Measurements from ENCODE around the gene SSBP3.

The SSBP3 gene

DNA sequence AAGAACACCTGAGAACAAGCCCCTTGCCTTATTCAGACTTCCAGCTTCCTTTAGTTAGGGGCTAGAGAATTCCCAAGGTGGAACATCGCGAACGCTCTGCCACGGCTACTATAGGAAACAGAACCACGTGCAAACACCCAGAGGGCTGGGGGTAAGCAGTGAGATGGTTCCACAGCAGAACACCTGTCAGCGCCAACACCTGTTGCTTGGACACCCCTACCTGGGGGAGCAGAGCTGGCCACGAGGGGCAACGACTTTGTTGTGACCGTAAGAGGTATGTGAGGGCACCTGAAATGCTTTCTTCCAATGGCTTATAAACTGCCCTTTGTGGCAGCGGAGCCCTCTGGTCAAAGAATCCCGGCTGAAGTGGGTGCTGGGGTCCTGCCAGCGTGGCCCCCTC lies 155.5 kb downstream of the SSBP3 start:
- Histone ChIP-seq H2AFZ (ENCODE audit: low read depth, low read length) (no peak overlapping the region), H3K4me2 (ENCODE audit: low read length, poor library complexity, severe bottlenecking) (no peak overlapping the region), H3K18ac (ENCODE audit: low read depth in 1 of 2, low read length in 2 of 2) (no peak overlapping the region), H3K27ac (ENCODE audit: low read length, poor library complexity, severe bottlenecking) (no peak overlapping the region), H3K79me1 (replicated peaks; ENCODE audit: low read length, poor library complexity, severe bottlenecking) (peaks cover 2% of the 10 kb centered on the region), H2BK120ac (ENCODE audit: low read depth, low read length) (no peak overlapping the region), H3K4me3 (ENCODE audit: insufficient read depth in 1 of 2, low read depth in 1 of 2, low read length in 2 of 2) (no peak overlapping the region), H3K27me3 (ENCODE audit: control insufficient read depth in 1 of 2, insufficient read depth in 1 of 2, low read length in 2 of 2) (no peaks in the 10 kb centered on the region), H3K9me3 (ENCODE audit: control insufficient read depth, low read length) (no peaks in the 10 kb centered on the region), H2AK5ac (ENCODE audit: low read length, severe bottlenecking) (peak overlapping the region; percentile 54), H2BK12ac (ENCODE audit: low read length in 2 of 2) (no peak overlapping the region), H4K8ac (ENCODE audit: low read length) (no peak overlapping the region), H4K91ac (ENCODE audit: low read length) (no peak overlapping the region), H3K9ac (ENCODE audit: low read length) (peak overlapping the region; percentile 86), H3K14ac (ENCODE audit: low read length in 2 of 2) (no peak overlapping the region), H3K23ac (ENCODE audit: low read length in 2 of 2) (no peak overlapping the region), H3K4ac (ENCODE audit: low read depth in 1 of 2, low read length in 2 of 2) (no peak overlapping the region), H2BK5ac (ENCODE audit: low read depth, low read length, poor library complexity, severe bottlenecking) (no peak overlapping the region), H3K4me1 (ENCODE audit: control insufficient read depth, insufficient read depth, low read depth, low read length) (peaks cover 36% of the 10 kb centered on the region), H3K36me3 (ENCODE audit: control insufficient read depth in 1 of 2, insufficient read depth in 2 of 2, low read depth in 1 of 2, low read length in 2 of 2) (peaks cover 23 to 36% of the 10 kb centered on the region in 2 experiments), H2BK15ac (ENCODE audit: low read depth, poor library complexity, severe bottlenecking) (no peak overlapping the region)
- WGBS = 94% methylated on average over 12 of the region's 12 CpGs
- DNase-seq = no peak

- 67% methylated on average over 8 of the region's 9 CpGs for WGBS
Measured at GRCh38 chr1:54249819-54250435, 156.3 kb downstream of the SSBP3 start.

GRCh38 chr1:54248966-54249365 lies 157.2 kb downstream of the SSBP3 start:
- Histone ChIP-seq H3K23ac (ENCODE audit: low read length in 2 of 2) (no peak overlapping the region), H2AK5ac (ENCODE audit: low read length, severe bottlenecking) (peak overlapping the region; percentile 40), H4K91ac (ENCODE audit: low read length) (peak overlapping the region; percentile 52), H2BK12ac (ENCODE audit: low read length in 2 of 2) (peak overlapping the region in 1 of 2 experiments; percentile 60), H2AFZ (ENCODE audit: low read depth, low read length) (no peak overlapping the region), H4K8ac (ENCODE audit: low read length) (no peak overlapping the region), H3K4ac (ENCODE audit: low read depth in 1 of 2, low read length in 2 of 2) (no peak overlapping the region), H2BK120ac (ENCODE audit: low read depth, low read length) (no peak overlapping the region), H3K4me2 (ENCODE audit: low read length, poor library complexity, severe bottlenecking) (no peak overlapping the region), H3K79me1 (replicated peaks; ENCODE audit: low read length, poor library complexity, severe bottlenecking) (peaks cover 2% of the 10 kb centered on the region), H2BK5ac (ENCODE audit: low read depth, low read length, poor library complexity, severe bottlenecking) (no peak overlapping the region), H3K4me3 (ENCODE audit: insufficient read depth in 1 of 2, low read depth in 1 of 2, low read length in 2 of 2) (no peak overlapping the region), H3K9ac (ENCODE audit: low read length) (peak overlapping the region; percentile 69), H3K4me1 (ENCODE audit: control insufficient read depth, insufficient read depth, low read depth, low read length) (peaks cover 28% of the 10 kb centered on the region), H3K9me3 (ENCODE audit: control insufficient read depth, low read length) (no peaks in the 10 kb centered on the region), H3K27ac (ENCODE audit: low read length, poor library complexity, severe bottlenecking) (no peak overlapping the region), H3K36me3 (ENCODE audit: control insufficient read depth in 1 of 2, insufficient read depth in 2 of 2, low read depth in 1 of 2, low read length in 2 of 2) (peaks cover 24 to 41% of the 10 kb centered on the region in 2 experiments), H3K14ac (ENCODE audit: low read length in 2 of 2) (no peak overlapping the region), H2BK15ac (ENCODE audit: low read depth, poor library complexity, severe bottlenecking) (no peak overlapping the region), H3K18ac (ENCODE audit: low read depth in 1 of 2, low read length in 2 of 2) (no peak overlapping the region), H3K27me3 (ENCODE audit: control insufficient read depth in 1 of 2, insufficient read depth in 1 of 2, low read length in 2 of 2) (no peaks in the 10 kb centered on the region)
- 83% methylated on average over 4 of the region's 4 CpGs for WGBS
- DNase-seq = no peak

More at GRCh38 chr1:54249819-54250435, 156.3 kb downstream of the SSBP3 start:
- Histone ChIP-seq H3K27me3 (ENCODE audit: control insufficient read depth in 1 of 2, insufficient read depth in 1 of 2, low read length in 2 of 2) (no peaks in the 10 kb centered on the region), H2BK120ac (ENCODE audit: low read depth, low read length) (no peak overlapping the region), H3K18ac (ENCODE audit: low read depth in 1 of 2, low read length in 2 of 2) (peak overlapping the region; percentile 46 to 61), H4K91ac (ENCODE audit: low read length) (no peak overlapping the region), H2BK12ac (ENCODE audit: low read length in 2 of 2) (peak overlapping the region; percentile 28 to 60), H3K27ac (ENCODE audit: low read length, poor library complexity, severe bottlenecking) (peak overlapping the region; percentile 18), H2AK5ac (ENCODE audit: low read length, severe bottlenecking) (peak overlapping the region; percentile 49), H3K9me3 (ENCODE audit: control insufficient read depth, low read length) (no peaks in the 10 kb centered on the region), H2BK15ac (ENCODE audit: low read depth, poor library complexity, severe bottlenecking) (no peak overlapping the region), H3K4me3 (ENCODE audit: insufficient read depth in 1 of 2, low read depth in 1 of 2, low read length in 2 of 2) (peak overlapping the region in 1 of 2 experiments; percentile 54), H3K4me2 (ENCODE audit: low read length, poor library complexity, severe bottlenecking) (no peak overlapping the region), H3K36me3 (ENCODE audit: control insufficient read depth in 1 of 2, insufficient read depth in 2 of 2, low read depth in 1 of 2, low read length in 2 of 2) (peaks cover 24 to 41% of the 10 kb centered on the region in 2 experiments), H3K9ac (ENCODE audit: low read length) (peak overlapping the region; percentile 86), H3K79me1 (replicated peaks; ENCODE audit: low read length, poor library complexity, severe bottlenecking) (peaks cover 2% of the 10 kb centered on the region), H2BK5ac (ENCODE audit: low read depth, low read length, poor library complexity, severe bottlenecking) (no peak overlapping the region), H3K14ac (ENCODE audit: low read length in 2 of 2) (no peak overlapping the region), H3K4ac (ENCODE audit: low read depth in 1 of 2, low read length in 2 of 2) (peak overlapping the region in 1 of 2 experiments; percentile 35), H3K4me1 (ENCODE audit: control insufficient read depth, insufficient read depth, low read depth, low read length) (peaks cover 34% of the 10 kb centered on the region), H3K23ac (ENCODE audit: low read length in 2 of 2) (no peak overlapping the region), H4K8ac (ENCODE audit: low read length) (peak overlapping the region; percentile 19), H2AFZ (ENCODE audit: low read depth, low read length) (no peak overlapping the region)
- DNase-seq = peak; percentile 81

- H4K91ac ChIP-seq (ENCODE audit: low read length) = no peak overlapping the region
- H3K9me3 ChIP-seq (ENCODE audit: control insufficient read depth, low read length) = no peaks in the 10 kb centered on the region
- H3K18ac ChIP-seq (ENCODE audit: low read depth in 1 of 2, low read length in 2 of 2) = no peak overlapping the region
- no peak overlapping the region for H2BK12ac ChIP-seq (ENCODE audit: low read length in 2 of 2)
- no peak overlapping the region for H3K14ac ChIP-seq (ENCODE audit: low read length in 2 of 2)
- DNase-seq = no peak
- H3K79me1 ChIP-seq (replicated peaks; ENCODE audit: low read length, poor library complexity, severe bottlenecking) = peaks cover 2% of the 10 kb centered on the region
- H4K8ac ChIP-seq (ENCODE audit: low read length) = no peak overlapping the region
- H3K9ac ChIP-seq (ENCODE audit: low read length) = peak overlapping the region; percentile 14
- H2AK5ac ChIP-seq (ENCODE audit: low read length, severe bottlenecking) = peak overlapping the region; percentile 27
- 91% methylated on average over 11 of the region's 11 CpGs for WGBS
- H2BK120ac ChIP-seq (ENCODE audit: low read depth, low read length) = no peak overlapping the region
- peaks cover 20% of the 10 kb centered on the region for H3K4me1 ChIP-seq (ENCODE audit: control insufficient read depth, insufficient read depth, low read depth, low read length)
- H2BK5ac ChIP-seq (ENCODE audit: low read depth, low read length, poor library complexity, severe bottlenecking) = no peak overlapping the region
- H3K27ac ChIP-seq (ENCODE audit: low read length, poor library complexity, severe bottlenecking) = no peak overlapping the region
- H3K4me2 ChIP-seq (ENCODE audit: low read length, poor library complexity, severe bottlenecking) = no peak overlapping the region
- no peaks in the 10 kb centered on the region for H3K27me3 ChIP-seq (ENCODE audit: control insufficient read depth in 1 of 2, insufficient read depth in 1 of 2, low read length in 2 of 2)
- no peak overlapping the region for H2AFZ ChIP-seq (ENCODE audit: low read depth, low read length)
- H2BK15ac ChIP-seq (ENCODE audit: low read depth, poor library complexity, severe bottlenecking) = no peak overlapping the region
- no peak overlapping the region for H3K23ac ChIP-seq (ENCODE audit: low read length in 2 of 2)
- H3K4me3 ChIP-seq (ENCODE audit: insufficient read depth in 1 of 2, low read depth in 1 of 2, low read length in 2 of 2) = no peak overlapping the region
- no peak overlapping the region for H3K4ac ChIP-seq (ENCODE audit: low read depth in 1 of 2, low read length in 2 of 2)
- H3K36me3 ChIP-seq (ENCODE audit: control insufficient read depth in 1 of 2, insufficient read depth in 2 of 2, low read depth in 1 of 2, low read length in 2 of 2) = peaks cover 31 to 46% of the 10 kb centered on the region in 2 experiments
Measured at GRCh38 chr1:54247863-54248515, 158.2 kb downstream of the SSBP3 start.

All from mesenchymal stem cell (in vitro differentiated cells and primary cell).